Measurements from ENCODE around the gene TRMU. TPM values are rescaled to one million over a fixed set of nuclear protein-coding genes. Genes with fewer than 3 reads are reported as not detected.

TRMU gene
- total and polyA plus RNA-seq, 2 of the 8 experiments (the other 6 are each of a cell fraction or from before 2014, with no cell fraction given) = 43.4 to 70.6 TPM

- no peak for TF ChIP-seq ATF2 (IDR thresholded peaks at IDR 0.05; ENCODE audit: low read length)
- no peak for TF ChIP-seq CHD7 (IDR thresholded peaks at IDR 0.05; ENCODE audit: insufficient replicate concordance, low read length)
- peak; percentile 76 for TF ChIP-seq TAF7 (optimal IDR thresholded peaks at IDR 0.05; ENCODE audit: borderline replicate concordance, low read depth, low read length)
- peak; percentile 91 to 92; a peak in 3 of 4 replicates for TF ChIP-seq SIN3A (conservative IDR thresholded peaks at IDR 0.05 in 1 of 2, IDR thresholded peaks at IDR 0.05 in 1 of 2; ENCODE audit: low read depth in 1 of 2, low read length in 2 of 2)
- no peak for TF ChIP-seq CEBPB (IDR thresholded peaks at IDR 0.05; ENCODE audit: low read depth, low read length)
- no peak for TF ChIP-seq RFX5 (IDR thresholded peaks at IDR 0.05; ENCODE audit: borderline replicate concordance, low read depth, low read length)
These were observed at the start of gene TRMU (continued) for GRCh38 chr22:46335201-46336118.
